Suprapubic skin (tissue), 4 donors: ENCODE results near the gene CMYA5. TPM values are rescaled to one million over a fixed set of nuclear protein-coding genes. Genes with fewer than 3 reads are reported as not detected.

Source experiments
- DNase-seq, 2 donors: peaks; one replicate each; pipeline ENCODE4 v3.0.0-alpha.2; 2019; ENCODE audit warnings: low spot score in 2 of 2
- H3K27ac ChIP-seq: fragments of 200-600 bp; sonication (generic); one replicate; pipeline ENCODE4 v1.5.1; 2019
- H3K27me3 ChIP-seq: fragments of 200-600 bp; sonication (generic); one replicate; pipeline ENCODE4 v1.5.1; 2019
- H3K36me3 ChIP-seq: fragments of 200-600 bp; sonication (generic); one replicate; pipeline ENCODE4 v1.5.1; 2019
- H3K4me1 ChIP-seq: fragments of 200-600 bp; sonication (generic); one replicate; pipeline ENCODE4 v1.5.1; 2019
- H3K4me3 ChIP-seq: fragments of 200-600 bp; sonication (generic); one replicate; pipeline ENCODE4 v1.5.1; 2019; ENCODE audit warnings: mild to moderate bottlenecking
- H3K9me3 ChIP-seq: fragments of 200-600 bp; sonication (generic); one replicate; pipeline ENCODE4 v1.5.1; 2019
- CTCF ChIP-seq, 2 donors: fragments of 200-600 bp in 1 of 2; fragments of 450-650 bp in 1 of 2; sonication (generic) in 1 of 2; IDR thresholded peaks; one replicate each; pipeline ENCODE4 v1.5.1; 2016 to 2019; ENCODE audit warnings: antibody characterized with exemption in 2 of 2, mild to moderate bottlenecking in 1 of 2, moderate library complexity in 1 of 2
- EP300 ChIP-seq: sonication (generic); formaldehyde crosslinking; IDR thresholded peaks from one replicate; pipeline ENCODE4 v1.6.1; 2017; ENCODE audit warnings: antibody characterized with exemption
- POLR2A ChIP-seq, 2 donors: fragments of 450-650 bp; IDR thresholded peaks; one replicate each; pipeline ENCODE4 v1.6.1; 2017; ENCODE audit warnings: antibody characterized with exemption in 2 of 2, mild to moderate bottlenecking in 2 of 2, moderate library complexity in 2 of 2
- POLR2AphosphoS5 ChIP-seq, 3 donors: sonication (generic); formaldehyde crosslinking; IDR thresholded peaks; one replicate each; pipeline ENCODE4 v1.6.1; 2017; ENCODE audit warnings: antibody characterized with exemption in 3 of 3
- WGBS: methylation state at CpG from one replicate; pipeline ENCODE4 v1.1.5; 2018; 5-methylcytosine and 5-hydroxymethylcytosine counted together
- total RNA-seq, 4 donors: library from RNA; depleted of rRNA; stranded (reverse); fragments of >200 nt; gene quantifications; one replicate each; pipeline ENCODE4 v1.1.0, GENCODE V29; 2016

The CMYA5 gene
- total RNA-seq, 4 donors from 2014 or later = 8.1 to 24.9 (median 10.4) TPM

- no peaks in the 10 kb centered on the region for H3K27me3 ChIP-seq
- no peak overlapping the region for H3K27ac ChIP-seq
- no peaks in the 10 kb centered on the region for H3K4me1 ChIP-seq
- H3K9me3 ChIP-seq = no peaks in the 10 kb centered on the region
- DNase-seq = no peak
- H3K4me3 ChIP-seq = no peak overlapping the region
- TF ChIP-seq EP300 (no peak), POLR2AphosphoS5 (IDR thresholded peaks at IDR 0.05) (no peak), CTCF (IDR thresholded peaks at IDR 0.05) (no peak), POLR2A (IDR thresholded peaks at IDR 0.05) (no peak)
- no peaks in the 10 kb centered on the region for H3K36me3 ChIP-seq
- WGBS = 42% methylated on average over 4 of the region's 4 CpGs
These were observed 57.3 kb downstream of the CMYA5 start for GRCh38 chr5:79746642-79747569.

- Histone ChIP-seq H3K4me3 (no peak overlapping the region), H3K27ac (no peak overlapping the region), H3K36me3 (no peaks in the 10 kb centered on the region), H3K9me3 (no peaks in the 10 kb centered on the region), H3K4me1 (no peaks in the 10 kb centered on the region), H3K27me3 (no peaks in the 10 kb centered on the region)
- DNase-seq = no peak
- TF ChIP-seq CTCF (IDR thresholded peaks at IDR 0.05) = no peak
- no peak for TF ChIP-seq POLR2A (IDR thresholded peaks at IDR 0.05)
- TF ChIP-seq EP300 = no peak
- 70% methylated on average over 8 of the region's 8 CpGs for WGBS
These were observed 61.2 kb downstream of the CMYA5 start for GRCh38 chr5:79750611-79751510.

DNA sequence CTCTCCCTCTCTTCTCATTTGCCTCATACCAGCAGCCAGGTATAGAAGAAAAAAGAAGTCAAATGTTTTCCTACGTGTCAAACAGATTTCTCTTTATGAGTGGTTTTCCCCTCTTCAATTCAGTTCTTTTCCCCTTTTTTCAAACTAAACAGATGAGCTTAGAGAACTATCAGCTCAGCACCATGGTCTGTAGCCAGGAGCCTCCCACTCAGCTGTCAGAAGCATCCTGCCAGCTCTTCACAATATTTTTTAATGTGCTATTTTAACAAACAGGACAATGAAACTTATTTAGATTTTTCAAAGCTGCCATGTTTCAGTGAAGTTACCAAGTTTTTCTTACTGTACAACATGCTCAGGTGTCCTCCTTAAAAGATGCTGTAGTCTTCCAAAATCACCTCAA lies 63.5 kb downstream of the CMYA5 start:
- no peak overlapping the region for H3K4me3 ChIP-seq
- TF ChIP-seq EP300 = no peak
- TF ChIP-seq POLR2A (IDR thresholded peaks at IDR 0.05) = no peak
- no peak for TF ChIP-seq CTCF (IDR thresholded peaks at IDR 0.05)
- TF ChIP-seq POLR2AphosphoS5 (IDR thresholded peaks at IDR 0.05) = no peak
- H3K27me3 ChIP-seq = no peaks in the 10 kb centered on the region
- 72% methylated on average over 1 of the region's 1 CpG for WGBS
- H3K9me3 ChIP-seq = no peaks in the 10 kb centered on the region
- H3K27ac ChIP-seq = no peak overlapping the region
- no peaks in the 10 kb centered on the region for H3K36me3 ChIP-seq
- H3K4me1 ChIP-seq = no peaks in the 10 kb centered on the region
- no peak for DNase-seq

GRCh38 chr5:79753877-79754645 lies 64.4 kb downstream of the CMYA5 start:
- no peak for TF ChIP-seq POLR2A (IDR thresholded peaks at IDR 0.05)
- no peak for TF ChIP-seq CTCF (IDR thresholded peaks at IDR 0.05)
- TF ChIP-seq EP300 = no peak
- no peak for TF ChIP-seq POLR2AphosphoS5 (IDR thresholded peaks at IDR 0.05)
- WGBS = 94% methylated on average over 8 of the region's 8 CpGs
- no peak overlapping the region for H3K27ac ChIP-seq
- no peaks in the 10 kb centered on the region for H3K27me3 ChIP-seq
- no peak for DNase-seq
- no peak overlapping the region for H3K4me3 ChIP-seq
- H3K36me3 ChIP-seq = no peaks in the 10 kb centered on the region
- no peaks in the 10 kb centered on the region for H3K4me1 ChIP-seq
- H3K9me3 ChIP-seq = no peaks in the 10 kb centered on the region
